Hippocampal formation (tissue), 2 donors: Measurements from ENCODE around the gene LRIG2.
"Not testable (repeated sequence)": the region's sequence is repeated elsewhere in the genome, so short reads cannot be mapped to it uniquely, and the experiment has no call there.

Source experiments
- DNase-seq, 2 donors: peaks; one replicate each; lab custom pipeline; 2025; lab: John Stamatoyannopoulos, UW

LRIG2 gene

GRCh38 chr1:113129529-113130185 is 56.7 kb downstream of the LRIG2 start:
- DNase-seq, result no peak

GRCh38 chr1:113133038-113133437 is 60.0 kb downstream of the LRIG2 start:
- DNase-seq, result no peak

- DNase-seq, result no peak
Observed at GRCh38 chr1:113133759-113134158, 60.8 kb downstream of the LRIG2 start.

GRCh38 chr1:113135460-113135859 is 62.5 kb downstream of the LRIG2 start:
- DNase-seq, result no peak

- no peak for DNase-seq
Observed at GRCh38 chr1:113136476-113136875, 63.5 kb downstream of the LRIG2 start.

GRCh38 chr1:113137563-113137962 is 64.6 kb downstream of the LRIG2 start:
- DNase-seq, result no peak

GRCh38 chr1:113138778-113139177 is 65.8 kb downstream of the LRIG2 start:
- DNase-seq, result no peak

- no peak for DNase-seq
Observed at GRCh38 chr1:113140176-113140575, 67.2 kb downstream of the LRIG2 start.

GRCh38 chr1:113140588-113141446 is 67.8 kb downstream of the LRIG2 start:
- peak; percentile 61 to 66 for DNase-seq

GRCh38 chr1:113141650-113142473 is 68.9 kb downstream of the LRIG2 start:
- no peak for DNase-seq

GRCh38 chr1:113142791-113143190 is 69.8 kb downstream of the LRIG2 start:
- DNase-seq, result no peak

- no peak for DNase-seq
Observed at GRCh38 chr1:113146242-113147072, 73.5 kb downstream of the LRIG2 start.

GRCh38 chr1:113147073-113147625 is 74.2 kb downstream of the LRIG2 start:
- DNase-seq, result no peak

- DNase-seq, result no peak
Observed at GRCh38 chr1:113147826-113148225, 74.8 kb downstream of the LRIG2 start.

- DNase-seq, result not testable (repeated sequence)
Observed at GRCh38 chr1:113150494-113150893, 77.5 kb downstream of the LRIG2 start.

GRCh38 chr1:113153116-113153803 is 80.3 kb downstream of the LRIG2 start:
- no peak for DNase-seq

- no peak for DNase-seq
Observed at GRCh38 chr1:113156368-113156767, 83.4 kb downstream of the LRIG2 start.

GRCh38 chr1:113158743-113159142 is 85.7 kb downstream of the LRIG2 start:
- DNase-seq, result not testable (repeated sequence)

- DNase-seq, result no peak
Observed at GRCh38 chr1:113166473-113166872, 93.5 kb downstream of the LRIG2 start.

- no peak for DNase-seq
Observed at GRCh38 chr1:113168946-113169345, 95.9 kb downstream of the LRIG2 start.

GRCh38 chr1:113169591-113169990 is 96.6 kb downstream of the LRIG2 start:
- DNase-seq, result no peak
